HEK293T (cell line): ENCODE data around the gene CAMK2D.

Experiments
- ARNT ChIP-seq: fragments of 450-650 bp; IDR thresholded peaks from 2 replicates; pipeline ENCODE4 v1.6.1; 2017; ENCODE audit warnings: mild to moderate bottlenecking
- CTBP1 ChIP-seq: fragments of 450-650 bp; IDR thresholded peaks from 2 replicates; pipeline ENCODE4 v1.6.1; 2016; ENCODE audit warnings: borderline replicate concordance
- SP1 ChIP-seq: fragments of 450-650 bp; IDR thresholded peaks from 2 replicates; pipeline ENCODE4 v1.6.1; 2017
- SUZ12 ChIP-seq: fragments of 450-650 bp; IDR thresholded peaks from 2 replicates; pipeline ENCODE4 v1.6.1; 2016; ENCODE audit warnings: mild to moderate bottlenecking

DNA sequence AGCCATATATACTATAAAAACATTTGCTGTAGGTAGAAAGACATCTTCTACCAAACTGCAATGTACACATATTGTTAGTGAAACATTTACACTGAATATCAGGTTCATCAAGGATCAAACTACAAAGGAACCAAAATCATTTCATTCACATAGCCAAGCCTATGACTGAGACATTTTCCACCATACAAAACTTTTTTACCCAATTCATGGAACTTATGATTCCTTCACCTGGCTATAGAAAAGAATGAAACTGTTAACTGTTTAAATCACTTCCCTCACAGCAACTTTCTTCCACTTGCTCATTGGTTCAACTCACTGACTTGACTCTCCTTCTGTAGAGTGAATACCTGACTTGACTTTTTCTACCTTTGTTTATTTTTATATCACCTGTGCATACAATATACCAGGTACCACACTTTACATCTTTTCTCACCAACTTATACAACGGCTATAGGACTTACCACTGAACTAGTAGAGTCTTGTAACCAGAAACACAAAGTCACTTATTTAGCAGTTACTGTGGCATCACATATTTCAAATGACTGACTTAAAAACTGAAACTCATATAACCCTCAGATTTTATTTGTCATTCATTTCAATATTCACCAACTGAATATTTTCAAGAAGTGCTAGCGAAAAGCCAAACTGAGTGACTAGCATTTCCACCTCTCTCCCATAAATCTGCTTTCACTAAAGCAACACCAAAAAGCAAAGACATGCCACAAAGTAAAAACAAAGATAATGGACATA is 30.9 kb downstream of the CAMK2D start:
- TF ChIP-seq SP1 (no peak), SUZ12 (no peak), ARNT (no peak), CTBP1 (no peak)
